ENCODE results near the gene FGD4. TPM values are rescaled to one million over a fixed set of nuclear protein-coding genes. Genes with fewer than 3 reads are reported as not detected.
A peak's percentile ranks its signal among the peaks of the same experiment; 100 is the strongest.

FGD4 gene
- total RNA-seq, 1 experiment from 2014 or later: 54.3 TPM

GRCh38 chr12:32398816-32399369 is 465 bp upstream of the FGD4 start:
- H3K79me1 ChIP-seq (ENCODE audit: insufficient read depth, low read depth, low read length, poor library complexity, severe bottlenecking): no peaks in the 10 kb centered on the region
- peaks cover 23% of the 10 kb centered on the region; the same call in 1 of the 2 replicates for H3K79me2 ChIP-seq (ENCODE audit: insufficient read depth, low read length)
- no peak overlapping the region for H2BK5ac ChIP-seq (ENCODE audit: insufficient read length, low read length)
- H3K9me3 Mint-ChIP-seq: peaks cover 0 to 2% of the 10 kb centered on the region in 2 experiments; a peak in 2 of 5 replicates
- no peak overlapping the region for H3K4ac ChIP-seq (ENCODE audit: low read depth, low read length)
- no peak overlapping the region for H2AFZ ChIP-seq (ENCODE audit: low read length)
- no peak for TF ChIP-seq CTCF (conservative IDR thresholded peaks at IDR 0.05)
- peaks cover 5% of the 10 kb centered on the region for H3K23me2 ChIP-seq (ENCODE audit: insufficient read length, low read depth, low read length, poor library complexity, severe bottlenecking)
- peak overlapping the region; percentile 98 for H3K4me2 ChIP-seq (ENCODE audit: insufficient read depth, insufficient read length, low read length)
- peak overlapping the region; percentile 68 for H3K14ac ChIP-seq (ENCODE audit: insufficient read depth, low read length)
- peak overlapping the region; percentile 76 to 92 (median 85); a peak in 6 of 7 replicates for H3K27ac Mint-ChIP-seq
- H3K4me1 ChIP-seq (ENCODE audit: insufficient read depth, low read length): peaks cover 7% of the 10 kb centered on the region; the same call in 1 of the 2 replicates
- no peaks in the 10 kb centered on the region for H3K27me3 Mint-ChIP-seq (ENCODE audit: low read depth)
- peak overlapping the region; percentile 69 for H3K9ac ChIP-seq (ENCODE audit: extremely low read depth, insufficient read length, low read length)
- H3K27ac ChIP-seq (ENCODE audit: insufficient read length, low read depth, low read length): peak overlapping the region; percentile 64
- no peak overlapping the region for H3K18ac ChIP-seq (ENCODE audit: insufficient read length, low read depth, low read length)
- no peak overlapping the region for H2BK20ac ChIP-seq (ENCODE audit: low read depth, low read length, poor library complexity, severe bottlenecking)
- H3K9me3 ChIP-seq (ENCODE audit: control insufficient read depth, low read depth, low read length): no peaks in the 10 kb centered on the region
- H4K91ac ChIP-seq (ENCODE audit: insufficient read length, low read depth, low read length): no peak overlapping the region
- no peak overlapping the region for H4K5ac ChIP-seq (ENCODE audit: insufficient read length, low read depth, low read length)
- no peak overlapping the region for H3K23ac ChIP-seq (ENCODE audit: insufficient read length, low read depth, low read length)
- no peak overlapping the region for H2BK15ac ChIP-seq (ENCODE audit: low read depth, low read length)
- H2BK120ac ChIP-seq (ENCODE audit: low read depth, low read length, poor library complexity, severe bottlenecking): no peak overlapping the region
- WGBS (ENCODE audit: extremely low coverage, insufficient read length, low lambda C conversion rate): no CpG with 5 or more reads among the region's 36 CpGs
- H3K4me3 Mint-ChIP-seq: peak overlapping the region; percentile 85 to 95
- H3K56ac ChIP-seq (ENCODE audit: insufficient read length, low read depth, low read length): no peak overlapping the region
- peaks cover 32 to 47% of the 10 kb centered on the region in 2 experiments for H3K4me1 Mint-ChIP-seq
- no peak overlapping the region for H2BK12ac ChIP-seq (ENCODE audit: insufficient read length, low read depth, low read length)
- H4K8ac ChIP-seq (replicated peaks; ENCODE audit: insufficient read length, low read depth, low read length): no peak overlapping the region
- H3K36me3 Mint-ChIP-seq (ENCODE audit: insufficient read depth in 1 of 3, low read depth in 3 of 3): peaks cover 7 to 32% (median 31%) of the 10 kb centered on the region in 3 experiments
- H3K27me3 ChIP-seq (ENCODE audit: insufficient read depth, low read length): no peaks in the 10 kb centered on the region
- no peak overlapping the region for H2AK5ac ChIP-seq (ENCODE audit: insufficient read length, low read length)
- no peak for DNase-seq
- no peak overlapping the region for H3T11ph ChIP-seq (ENCODE audit: low read length)
- H4K20me1 ChIP-seq (ENCODE audit: control insufficient read depth, insufficient read depth, insufficient read length): no peaks in the 10 kb centered on the region
